Activated B cell treated with CpG ODN at 0.5 μM for 24 hours (primary cell): ENCODE results near the gene C11orf58. TPM values are rescaled to one million over a fixed set of nuclear protein-coding genes. Genes with fewer than 3 reads are reported as not detected.

Source experiments
- ATAC-seq: fragments of 200-7000 bp; cut with Tn5 transposase; one replicate; pipeline ENCODE4 v1.10.0; 2021; ENCODE audit warnings: low read depth, mild to moderate bottlenecking, moderate library complexity
- CTCF ChIA-PET: fragments of 350-600 bp; sonication (Branson Sonifier 250); formaldehyde crosslinking; loops from one replicate; lab custom pipeline; 2021; ENCODE audit warnings: antibody characterized with exemption; lab: Charles Lee
- POLR2A ChIA-PET: fragments of 350-600 bp; sonication (Branson Sonifier 250); formaldehyde crosslinking; loops from one replicate; lab custom pipeline; 2021; ENCODE audit warnings: antibody characterized with exemption; lab: Charles Lee
- DNase-seq: peaks from one replicate; pipeline ENCODE4 v3.0.0; 2022
- H3K27ac Mint-ChIP-seq: one replicate; pipeline ENCODE4 v1.8.0; 2020; ENCODE audit warnings: mixed read lengths
- H3K27me3 Mint-ChIP-seq: one replicate; pipeline ENCODE4 v1.8.0; 2021; ENCODE audit warnings: mixed read lengths
- H3K36me3 Mint-ChIP-seq: one replicate; pipeline ENCODE4 v1.8.0; 2021; ENCODE audit warnings: low read depth, mixed read lengths
- H3K4me1 Mint-ChIP-seq: one replicate; pipeline ENCODE4 v1.8.0; 2021; ENCODE audit warnings: mixed read lengths
- H3K4me3 Mint-ChIP-seq: one replicate; pipeline ENCODE4 v1.8.0; 2020; ENCODE audit warnings: mild to moderate bottlenecking, mixed read lengths
- H3K9me3 Mint-ChIP-seq: one replicate; pipeline ENCODE4 v1.8.0; 2020; ENCODE audit warnings: mixed read lengths
- intact Hi-C: fragments of 100-400 bp; cut with micrococcal nuclease; formaldehyde crosslinking; loops from one replicate; pipeline ENCODE4 v1.15.1; 2024
- total RNA-seq: library from RNA; stranded (reverse); gene quantifications from 2 replicates; pipeline ENCODE4 v1.2.3, GENCODE V29; 2022
- TF ChIP-seq, protein P1 (sequence below): fragments of 200-600 bp; IDR thresholded peaks from one replicate; pipeline ENCODE4 v1.8.0; 2022; ENCODE audit warnings: antibody characterized with exemption, mild to moderate bottlenecking

Gene C11orf58
- total RNA-seq, 1 donor from 2014 or later: 130 TPM

- DNase-seq: no peak
- Mint-ChIP-seq H3K4me3 (no peak overlapping the region), H3K27ac (no peak overlapping the region), H3K4me1 (no peaks in the 10 kb centered on the region), H3K36me3 (no peaks in the 10 kb centered on the region), H3K27me3 (no peaks in the 10 kb centered on the region), H3K9me3 (no peaks in the 10 kb centered on the region)
- intact Hi-C loops: no loop called here
- TF ChIP-seq, protein P1, sequence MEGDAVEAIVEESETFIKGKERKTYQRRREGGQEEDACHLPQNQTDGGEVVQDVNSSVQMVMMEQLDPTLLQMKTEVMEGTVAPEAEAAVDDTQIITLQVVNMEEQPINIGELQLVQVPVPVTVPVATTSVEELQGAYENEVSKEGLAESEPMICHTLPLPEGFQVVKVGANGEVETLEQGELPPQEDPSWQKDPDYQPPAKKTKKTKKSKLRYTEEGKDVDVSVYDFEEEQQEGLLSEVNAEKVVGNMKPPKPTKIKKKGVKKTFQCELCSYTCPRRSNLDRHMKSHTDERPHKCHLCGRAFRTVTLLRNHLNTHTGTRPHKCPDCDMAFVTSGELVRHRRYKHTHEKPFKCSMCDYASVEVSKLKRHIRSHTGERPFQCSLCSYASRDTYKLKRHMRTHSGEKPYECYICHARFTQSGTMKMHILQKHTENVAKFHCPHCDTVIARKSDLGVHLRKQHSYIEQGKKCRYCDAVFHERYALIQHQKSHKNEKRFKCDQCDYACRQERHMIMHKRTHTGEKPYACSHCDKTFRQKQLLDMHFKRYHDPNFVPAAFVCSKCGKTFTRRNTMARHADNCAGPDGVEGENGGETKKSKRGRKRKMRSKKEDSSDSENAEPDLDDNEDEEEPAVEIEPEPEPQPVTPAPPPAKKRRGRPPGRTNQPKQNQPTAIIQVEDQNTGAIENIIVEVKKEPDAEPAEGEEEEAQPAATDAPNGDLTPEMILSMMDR: no peak
- no peak for ATAC-seq
- ChIA-PET POLR2A (no interaction called here), CTCF (interaction anchor here (1.8 kb wide), 1 partner anchor 14 kb away, joined by 6 read pairs; no protein-coding TSS in a partner anchor)
Observed at GRCh38 chr11:16800382-16800781, 61.9 kb downstream of the C11orf58 start.

GRCh38 chr11:16801288-16801980 is 63.0 kb downstream of the C11orf58 start:
- ATAC-seq (no peak), DNase-seq (no peak)
- Mint-ChIP-seq H3K36me3 (no peaks in the 10 kb centered on the region), H3K9me3 (no peaks in the 10 kb centered on the region), H3K4me1 (no peaks in the 10 kb centered on the region), H3K4me3 (no peak overlapping the region), H3K27me3 (no peaks in the 10 kb centered on the region), H3K27ac (no peak overlapping the region)
- ChIA-PET CTCF (interaction anchor here (1.1 to 1.8 kb wide), 4 partner anchors 12 to 19 kb away, joined by 3 to 6 read pairs (median 3); no protein-coding TSS in a partner anchor), POLR2A (no interaction called here)
- intact Hi-C loops: no loop called here
- TF ChIP-seq, protein P1: no peak

GRCh38 chr11:16804104-16804947 is 65.9 kb downstream of the C11orf58 start:
- ATAC-seq (no peak), DNase-seq (no peak)
- no peak overlapping the region for H3K4me3 Mint-ChIP-seq
- H3K4me1 Mint-ChIP-seq: no peaks in the 10 kb centered on the region
- intact Hi-C loops: no loop called here
- CTCF ChIA-PET: no interaction called here
- POLR2A ChIA-PET: no interaction called here
- H3K27ac Mint-ChIP-seq: no peak overlapping the region
- TF ChIP-seq, protein P1: no peak
- no peaks in the 10 kb centered on the region for H3K27me3 Mint-ChIP-seq
- H3K9me3 Mint-ChIP-seq: no peaks in the 10 kb centered on the region
- no peaks in the 10 kb centered on the region for H3K36me3 Mint-ChIP-seq

DNA sequence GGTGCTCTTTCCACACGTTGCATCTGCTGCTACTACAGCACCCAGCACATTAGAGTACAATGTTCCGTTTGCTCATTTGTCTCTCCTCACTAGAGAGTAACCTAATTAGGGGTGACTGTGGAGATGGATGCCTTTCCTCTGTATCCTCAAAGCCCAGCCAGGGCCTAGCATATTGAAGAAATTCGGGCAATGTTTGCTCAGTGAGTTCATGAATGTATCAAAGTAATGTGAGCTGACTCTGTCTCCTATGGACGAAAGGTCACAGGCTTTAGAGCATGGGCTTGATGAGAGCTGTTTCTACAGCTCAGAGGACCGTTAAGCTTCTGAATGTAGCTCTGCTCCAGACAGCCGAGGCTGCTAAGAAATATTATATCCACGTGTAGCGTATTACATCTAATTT is 67.5 kb downstream of the C11orf58 start:
- no peak for ATAC-seq
- TF ChIP-seq, protein P1: no peak
- Mint-ChIP-seq H3K4me3 (no peak overlapping the region), H3K27ac (no peak overlapping the region), H3K36me3 (no peaks in the 10 kb centered on the region), H3K9me3 (no peaks in the 10 kb centered on the region), H3K4me1 (no peaks in the 10 kb centered on the region), H3K27me3 (no peaks in the 10 kb centered on the region)
- DNase-seq: no peak
- ChIA-PET POLR2A (no interaction called here), CTCF (no interaction called here)
- intact Hi-C loops: no loop called here

- TF ChIP-seq, protein P1: no peak
- H3K27ac Mint-ChIP-seq: no peak overlapping the region
- CTCF ChIA-PET: no interaction called here
- no peak overlapping the region for H3K4me3 Mint-ChIP-seq
- intact Hi-C loops: no loop called here
- H3K36me3 Mint-ChIP-seq: no peaks in the 10 kb centered on the region
- H3K4me1 Mint-ChIP-seq: no peaks in the 10 kb centered on the region
- H3K9me3 Mint-ChIP-seq: no peaks in the 10 kb centered on the region
- no peak for ATAC-seq
- no peaks in the 10 kb centered on the region for H3K27me3 Mint-ChIP-seq
- no peak for DNase-seq
- POLR2A ChIA-PET: no interaction called here
Observed at GRCh38 chr11:16806791-16807190, 68.3 kb downstream of the C11orf58 start.
